Measurements from ENCODE around the gene ENPP7. TPM values are rescaled to one million over a fixed set of nuclear protein-coding genes. Genes with fewer than 3 reads are reported as not detected.
"Not testable (repeated sequence)": the region's sequence is repeated elsewhere in the genome, so short reads cannot be mapped to it uniquely, and the experiment has no call there.

The ENPP7 gene
- total and polyA plus RNA-seq, 10 donors, result 0.34 to 0.85 (median 0.51) TPM; not detected in 5

GRCh38 chr17:79771276-79771675, 40.5 kb downstream of the ENPP7 start:
- peaks cover 0 to 8% (median 0%) of the 10 kb centered on the region in 6 donors for H3K4me1 ChIP-seq
- H3K27ac ChIP-seq, result no peak overlapping the region
- intact Hi-C loops (cut with DNase I; ENCODE audit: low total_unique reads), result no loop called here
- H3K9me3 ChIP-seq, result peaks cover 0 to 5% (median 0%) of the 10 kb centered on the region in 8 donors
- H3K36me3 ChIP-seq, result no peaks in the 10 kb centered on the region
- no peak overlapping the region for H3K4me3 ChIP-seq
- 81 to 86% (median 85%) methylated on average over 6 of the region's 6 CpGs for WGBS, 5 donors
- peak; percentile 14 for DNase-seq
- TF ChIP-seq CTCF (IDR thresholded peaks at IDR 0.05 in 8 of 11, conservative IDR thresholded peaks at IDR 0.05 in 3 of 11), result no peak
- peaks cover 0 to 91% (median 23%) of the 10 kb centered on the region in 7 donors for H3K27me3 ChIP-seq (replicated peaks in 1 of 7)

GRCh38 chr17:79772726-79773125, 42.0 kb downstream of the ENPP7 start:
- intact Hi-C loops (cut with DNase I; ENCODE audit: low total_unique reads); H3K9me3 ChIP-seq; H3K36me3 ChIP-seq; H3K4me3 ChIP-seq; H3K27ac ChIP-seq: not testable (repeated sequence)
- peaks cover 0 to 22% (median 12%) of the 10 kb centered on the region in 6 donors for H3K4me1 ChIP-seq
- peak; percentile 39 for DNase-seq
- 85 to 91% (median 86%) methylated on average over 9 of the region's 9 CpGs for WGBS, 5 donors
- peaks cover 0 to 98% (median 37%) of the 10 kb centered on the region in 7 donors for H3K27me3 ChIP-seq (replicated peaks in 1 of 7)

GRCh38 chr17:79774561-79774975, 43.8 kb downstream of the ENPP7 start:
- no peak overlapping the region for H3K27ac ChIP-seq
- 76 to 89% (median 88%) methylated on average over 7 to 8 of the region's 8 CpGs for WGBS, 5 donors
- no peak for DNase-seq
- intact Hi-C loops (cut with DNase I; ENCODE audit: low total_unique reads), result no loop called here
- TF ChIP-seq POLR2A (IDR thresholded peaks at IDR 0.05), result no peak
- TF ChIP-seq POLR2AphosphoS5 (IDR thresholded peaks at IDR 0.05), result no peak
- no peak for TF ChIP-seq CTCF (IDR thresholded peaks at IDR 0.05 in 8 of 11, conservative IDR thresholded peaks at IDR 0.05 in 3 of 11)
- H3K4me1 ChIP-seq, result peaks cover 9 to 37% (median 26%) of the 10 kb centered on the region in 6 donors
- H3K27me3 ChIP-seq (replicated peaks in 1 of 7), result peaks cover 3 to 97% (median 52%) of the 10 kb centered on the region in 7 donors
- H3K9me3 ChIP-seq, result no peaks in the 10 kb centered on the region
- H3K36me3 ChIP-seq, result no peaks in the 10 kb centered on the region
- no peak overlapping the region for H3K4me3 ChIP-seq

- H3K4me3 ChIP-seq, result no peak overlapping the region
- WGBS, 5 donors, result 81 to 93% (median 89%) methylated on average over 6 of the region's 6 CpGs
- peaks cover 9 to 34% (median 26%) of the 10 kb centered on the region in 6 donors for H3K4me1 ChIP-seq
- TF ChIP-seq CTCF (IDR thresholded peaks at IDR 0.05 in 8 of 11, conservative IDR thresholded peaks at IDR 0.05 in 3 of 11) (no peak), POLR2A (IDR thresholded peaks at IDR 0.05) (no peak)
- H3K36me3 ChIP-seq, result no peaks in the 10 kb centered on the region
- H3K27me3 ChIP-seq (replicated peaks in 1 of 7), result peaks cover 3 to 96% (median 56%) of the 10 kb centered on the region in 7 donors
- no peak overlapping the region for H3K27ac ChIP-seq
- DNase-seq, result no peak
- no peaks in the 10 kb centered on the region for H3K9me3 ChIP-seq
- intact Hi-C loops (cut with DNase I; ENCODE audit: low total_unique reads), result no loop called here
These were observed 44.9 kb downstream of the ENPP7 start for GRCh38 chr17:79775632-79776031.

Data from spleen (tissue), 11 donors.